Retinal pigment epithelial cell (primary cell): ENCODE data around the gene CCDC91.
A peak's percentile ranks its signal among the peaks of the same experiment; 100 is the strongest.
"Not testable (repeated sequence)": the region's sequence is repeated elsewhere in the genome, so short reads cannot be mapped to it uniquely, and the experiment has no call there.

Experiments
- DNase-seq: peaks from one replicate; pipeline ENCODE4 v3.0.0-alpha.2; 2010; ENCODE audit warnings: low read depth
- H3K4me3 ChIP-seq: 2 replicates; pipeline ENCODE4 v1.5.1; 2011; ENCODE audit warnings: mild to moderate bottlenecking, low read length, control low read depth, moderate library complexity
- TF ChIP-seq, protein P1 (sequence below): conservative IDR thresholded peaks from 2 replicates; pipeline ENCODE4 v1.5.1; 2011; ENCODE audit warnings: low read depth, low read length, control low read depth, inconsistent platforms

CCDC91 gene

DNA sequence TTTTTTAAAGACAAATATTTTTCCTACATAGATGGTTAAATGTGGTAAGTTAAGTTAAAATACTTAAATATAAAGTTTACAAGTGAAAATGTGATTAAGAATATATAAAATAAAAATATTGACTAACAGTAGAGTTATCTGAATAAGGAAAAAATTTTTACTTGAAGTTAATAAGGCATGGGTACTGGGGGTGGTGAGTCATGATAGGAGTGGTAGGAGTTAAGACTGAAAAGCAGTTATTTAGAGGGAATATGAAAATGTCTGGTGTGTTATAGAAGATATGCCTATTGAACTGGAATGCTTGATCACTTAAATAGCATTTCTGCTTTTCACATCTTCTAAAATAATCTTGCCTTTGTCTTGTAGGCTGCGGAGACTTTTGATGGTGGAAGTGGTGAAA, 68.7 kb downstream of the CCDC91 start:
- H3K4me3 ChIP-seq: no peak overlapping the region
- peak; percentile 43 for DNase-seq
- TF ChIP-seq, protein P1, sequence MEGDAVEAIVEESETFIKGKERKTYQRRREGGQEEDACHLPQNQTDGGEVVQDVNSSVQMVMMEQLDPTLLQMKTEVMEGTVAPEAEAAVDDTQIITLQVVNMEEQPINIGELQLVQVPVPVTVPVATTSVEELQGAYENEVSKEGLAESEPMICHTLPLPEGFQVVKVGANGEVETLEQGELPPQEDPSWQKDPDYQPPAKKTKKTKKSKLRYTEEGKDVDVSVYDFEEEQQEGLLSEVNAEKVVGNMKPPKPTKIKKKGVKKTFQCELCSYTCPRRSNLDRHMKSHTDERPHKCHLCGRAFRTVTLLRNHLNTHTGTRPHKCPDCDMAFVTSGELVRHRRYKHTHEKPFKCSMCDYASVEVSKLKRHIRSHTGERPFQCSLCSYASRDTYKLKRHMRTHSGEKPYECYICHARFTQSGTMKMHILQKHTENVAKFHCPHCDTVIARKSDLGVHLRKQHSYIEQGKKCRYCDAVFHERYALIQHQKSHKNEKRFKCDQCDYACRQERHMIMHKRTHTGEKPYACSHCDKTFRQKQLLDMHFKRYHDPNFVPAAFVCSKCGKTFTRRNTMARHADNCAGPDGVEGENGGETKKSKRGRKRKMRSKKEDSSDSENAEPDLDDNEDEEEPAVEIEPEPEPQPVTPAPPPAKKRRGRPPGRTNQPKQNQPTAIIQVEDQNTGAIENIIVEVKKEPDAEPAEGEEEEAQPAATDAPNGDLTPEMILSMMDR: no peak

DNA sequence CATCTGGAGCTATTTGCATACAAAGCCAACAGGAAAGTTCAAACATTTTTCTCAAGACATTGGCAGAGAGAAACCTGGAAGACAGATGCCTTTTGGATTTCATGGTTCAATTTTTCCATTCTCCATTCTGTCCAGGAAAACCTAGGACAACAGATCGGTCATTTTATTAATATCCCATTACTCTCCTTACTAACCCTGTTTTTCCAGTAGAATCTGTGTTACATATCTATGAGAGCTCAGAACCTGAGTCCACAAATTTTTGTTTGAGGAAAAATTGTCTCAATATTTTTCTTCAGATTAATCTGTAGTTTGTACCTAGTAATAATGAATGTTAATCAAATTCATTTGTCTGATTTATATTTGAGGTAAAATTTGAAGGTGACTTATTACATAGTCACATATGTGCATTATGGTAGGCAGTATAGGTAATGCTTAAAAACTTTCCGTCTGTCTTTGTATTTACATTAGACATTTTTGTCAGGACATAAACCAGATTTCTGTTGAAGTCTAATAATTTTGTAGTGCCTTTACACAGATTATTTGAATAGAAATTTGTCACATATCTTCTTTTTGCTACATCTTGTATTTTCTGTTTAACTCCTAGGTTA, 75.3 kb downstream of the CCDC91 start:
- TF ChIP-seq, protein P1: no peak
- DNase-seq: no peak

DNA sequence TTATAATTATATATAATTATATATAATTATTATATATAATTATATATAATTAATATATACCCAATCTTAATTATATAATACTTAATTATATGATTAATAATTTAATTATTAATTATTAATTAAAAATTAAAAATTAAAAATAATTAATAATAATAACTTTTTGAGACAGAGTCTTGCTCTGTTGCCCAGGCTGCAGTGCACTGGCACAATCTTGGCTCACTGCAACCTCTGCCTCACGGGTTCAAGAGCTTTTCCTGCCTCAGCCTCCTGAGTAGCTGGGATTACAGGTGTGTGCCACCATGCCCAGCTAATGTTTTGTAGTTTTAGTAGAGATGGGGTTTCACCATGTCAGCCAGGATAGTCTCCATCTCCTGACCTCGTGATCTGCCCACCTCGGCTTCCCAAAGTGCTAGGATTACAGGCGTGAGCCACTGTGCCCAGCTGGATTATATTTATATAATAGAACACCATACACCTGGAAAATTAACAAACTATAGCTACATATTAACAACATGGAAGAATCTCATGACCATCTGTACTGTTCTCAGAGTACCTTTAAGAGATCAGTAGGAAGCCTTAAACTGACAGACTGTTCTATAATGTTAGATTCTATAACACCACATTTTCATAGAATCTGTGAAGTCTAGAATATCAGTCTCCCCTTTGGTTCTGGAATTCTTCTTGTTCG, 77.8 kb downstream of the CCDC91 start:
- H3K4me3 ChIP-seq, DNase-seq: not testable (repeated sequence)

More for the DNA sequence above, 75.3 kb downstream of the CCDC91 start:
- H3K4me3 ChIP-seq: no peak overlapping the region

DNA sequence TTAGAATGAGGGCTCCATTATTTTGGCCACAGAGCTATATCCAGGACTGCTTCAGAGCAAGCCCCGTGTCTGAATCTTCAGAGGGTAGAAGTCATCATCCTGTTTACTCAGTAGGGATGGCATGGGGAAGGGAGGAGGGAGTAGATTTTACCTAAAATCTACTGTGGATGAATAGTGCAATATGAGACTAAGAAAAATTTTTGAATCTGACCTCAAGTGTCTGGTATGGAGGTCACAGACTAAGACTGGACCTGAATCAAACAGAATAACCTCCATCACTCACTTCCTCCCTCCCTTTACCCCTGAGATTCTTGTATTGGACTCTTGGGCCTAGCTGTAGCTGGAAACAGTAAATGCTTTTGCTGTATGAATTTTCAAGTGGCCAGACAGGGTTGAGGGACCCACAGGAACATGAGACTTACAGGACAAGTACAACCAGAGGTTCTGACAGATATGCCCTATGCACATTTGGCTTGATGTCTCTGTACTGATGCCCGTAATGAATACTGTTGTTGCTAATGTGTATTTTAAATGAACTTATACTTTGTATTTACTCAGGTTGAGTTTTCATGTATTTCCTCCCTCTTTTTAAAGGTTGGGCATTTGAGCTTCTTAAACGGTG, 78.5 kb downstream of the CCDC91 start:
- TF ChIP-seq, protein P1: no peak
- no peak for DNase-seq
- H3K4me3 ChIP-seq: no peak overlapping the region

DNA sequence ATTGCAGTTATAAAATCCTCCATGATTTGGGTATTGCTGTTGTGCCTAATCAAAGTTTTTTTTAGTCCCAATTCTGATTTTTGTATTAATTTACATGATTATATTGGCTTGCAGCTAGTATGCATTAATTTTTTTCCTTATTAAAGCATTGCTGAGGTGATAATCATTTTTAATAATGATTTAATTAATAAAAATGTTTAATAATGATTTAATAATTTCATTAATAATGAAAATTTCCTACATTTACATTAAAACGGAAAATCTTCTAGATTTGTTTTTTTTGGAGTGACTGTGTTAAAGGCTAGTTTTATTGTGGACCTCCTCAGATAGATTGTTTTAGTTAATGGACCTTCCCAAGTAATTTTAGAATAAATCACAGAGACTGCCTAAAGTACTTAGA, 79.6 kb downstream of the CCDC91 start:
- TF ChIP-seq, protein P1: no peak
- DNase-seq: no peak
- no peak overlapping the region for H3K4me3 ChIP-seq

DNA sequence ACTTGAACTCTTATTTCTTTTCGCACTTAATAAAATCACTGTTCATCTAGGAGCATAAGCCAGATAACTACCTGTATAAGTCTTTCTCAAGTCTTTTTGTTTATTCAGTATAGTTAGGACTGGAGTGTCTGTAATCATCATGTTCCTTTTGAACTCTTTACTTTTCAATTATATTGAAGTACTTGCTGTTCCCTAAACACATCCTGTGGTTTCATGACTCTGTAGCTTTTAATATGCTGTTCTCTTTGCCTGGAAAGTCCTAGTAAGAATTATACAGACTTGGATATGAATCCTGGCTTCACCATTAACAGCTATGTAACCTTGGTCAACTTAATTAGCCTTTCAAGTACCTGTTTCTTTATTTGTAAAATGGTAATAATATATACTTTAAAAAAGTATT, 88.2 kb downstream of the CCDC91 start:
- TF ChIP-seq, protein P1: no peak
- no peak overlapping the region for H3K4me3 ChIP-seq
- no peak for DNase-seq

DNA sequence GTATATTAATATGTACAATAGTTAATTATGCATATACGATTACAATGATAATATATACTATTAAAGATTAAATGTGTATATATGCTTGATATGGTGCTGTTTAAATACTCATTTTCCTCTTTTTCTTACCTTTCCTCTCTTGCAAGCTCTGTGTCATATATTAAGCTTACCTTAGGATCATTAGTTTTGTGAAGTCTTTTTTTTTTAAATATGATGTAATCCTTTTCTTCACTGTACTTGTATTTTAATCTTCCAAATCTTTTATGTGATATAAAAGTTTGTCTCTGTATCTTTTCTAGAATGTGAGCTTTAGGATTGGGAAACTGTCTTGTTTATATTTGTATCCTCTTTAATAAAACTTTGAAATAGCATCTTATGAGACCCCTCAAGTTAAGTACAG, 88.7 kb downstream of the CCDC91 start:
- TF ChIP-seq, protein P1: no peak
- no peak for DNase-seq
- no peak overlapping the region for H3K4me3 ChIP-seq
